Neural progenitor cell (in vitro differentiated cells): Measurements from ENCODE around the gene PRKAG1.

Experiments used
- EZH2 ChIP-seq: fragments of 200-600 bp; sonication (generic); IDR thresholded peaks from 2 replicates; pipeline ENCODE4 v1.6.1; 2017; ENCODE audit warnings: antibody characterized with exemption, mild to moderate bottlenecking, moderate library complexity
- EZH2phosphoT487 ChIP-seq: fragments of 200-600 bp; sonication (generic); IDR thresholded peaks from 2 replicates; pipeline ENCODE4 v1.6.1; 2017; ENCODE audit warnings: antibody characterized with exemption
- TF ChIP-seq, protein P1 (sequence below): fragments of 200-600 bp; sonication (generic); IDR thresholded peaks from 2 replicates; pipeline ENCODE4 v1.5.1; 2017; ENCODE audit warnings: antibody characterized with exemption, mild to moderate bottlenecking

DNA sequence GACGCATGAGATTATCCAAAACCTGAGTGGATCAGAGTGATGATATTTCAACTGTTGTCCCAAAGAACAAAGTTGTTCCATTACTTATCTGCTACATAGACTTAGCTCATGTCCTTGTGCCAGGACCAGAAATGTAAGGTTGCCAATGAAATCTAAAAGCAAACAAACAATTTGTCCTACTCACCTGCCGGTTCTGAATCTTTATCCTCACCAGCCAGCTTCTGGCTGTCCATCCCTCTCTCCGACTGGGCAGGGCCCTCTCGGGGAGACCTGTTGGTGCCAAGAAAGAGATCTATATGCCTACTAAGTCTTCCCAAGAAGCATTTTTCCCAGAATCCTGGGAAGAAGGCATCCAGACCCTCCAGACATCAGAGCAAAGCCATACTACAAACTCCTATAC lies 36.5 kb upstream of the PRKAG1 start:
- TF ChIP-seq, protein P1, sequence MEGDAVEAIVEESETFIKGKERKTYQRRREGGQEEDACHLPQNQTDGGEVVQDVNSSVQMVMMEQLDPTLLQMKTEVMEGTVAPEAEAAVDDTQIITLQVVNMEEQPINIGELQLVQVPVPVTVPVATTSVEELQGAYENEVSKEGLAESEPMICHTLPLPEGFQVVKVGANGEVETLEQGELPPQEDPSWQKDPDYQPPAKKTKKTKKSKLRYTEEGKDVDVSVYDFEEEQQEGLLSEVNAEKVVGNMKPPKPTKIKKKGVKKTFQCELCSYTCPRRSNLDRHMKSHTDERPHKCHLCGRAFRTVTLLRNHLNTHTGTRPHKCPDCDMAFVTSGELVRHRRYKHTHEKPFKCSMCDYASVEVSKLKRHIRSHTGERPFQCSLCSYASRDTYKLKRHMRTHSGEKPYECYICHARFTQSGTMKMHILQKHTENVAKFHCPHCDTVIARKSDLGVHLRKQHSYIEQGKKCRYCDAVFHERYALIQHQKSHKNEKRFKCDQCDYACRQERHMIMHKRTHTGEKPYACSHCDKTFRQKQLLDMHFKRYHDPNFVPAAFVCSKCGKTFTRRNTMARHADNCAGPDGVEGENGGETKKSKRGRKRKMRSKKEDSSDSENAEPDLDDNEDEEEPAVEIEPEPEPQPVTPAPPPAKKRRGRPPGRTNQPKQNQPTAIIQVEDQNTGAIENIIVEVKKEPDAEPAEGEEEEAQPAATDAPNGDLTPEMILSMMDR = no peak
- no peak for TF ChIP-seq EZH2
- no peak for TF ChIP-seq EZH2phosphoT487
